Gastrocnemius medialis (tissue), 4 donors: Measurements from ENCODE around the gene SEMA6B.

Experiments used
- CTCF ChIP-seq, 5 experiments: fragments of 450-650 bp in 3 of 5; fragments of 200-600 bp in 2 of 5; sonication (generic) in 2 of 5; IDR thresholded peaks in 4 of 5; conservative IDR thresholded peaks in 1 of 5; 1 replicate in 4 of 5; 2 replicates in 1 of 5; pipeline ENCODE4 v1.5.1; 2016 to 2019; ENCODE audit warnings: antibody characterized with exemption in 5 of 5, mild to moderate bottlenecking in 3 of 5, moderate library complexity in 3 of 5
- POLR2A ChIP-seq, 2 donors: fragments of 450-650 bp; IDR thresholded peaks; one replicate each; pipeline ENCODE4 v1.6.1; 2017; ENCODE audit warnings: antibody characterized with exemption in 2 of 2, mild to moderate bottlenecking in 2 of 2, moderate library complexity in 2 of 2

GRCh38 chr19:4573682-4574081, 14.2 kb upstream of the SEMA6B start:
- TF ChIP-seq CTCF (IDR thresholded peaks at IDR 0.05 in 4 of 5, conservative IDR thresholded peaks at IDR 0.05 in 1 of 5) (no peak), POLR2A (IDR thresholded peaks at IDR 0.05) (no peak)
